ENCODE data around the gene SV2B. TPM values are rescaled to one million over a fixed set of nuclear protein-coding genes. Genes with fewer than 3 reads are reported as not detected.

SV2B gene
- total RNA-seq, 1 experiment from 2014 or later = not detected

DNA sequence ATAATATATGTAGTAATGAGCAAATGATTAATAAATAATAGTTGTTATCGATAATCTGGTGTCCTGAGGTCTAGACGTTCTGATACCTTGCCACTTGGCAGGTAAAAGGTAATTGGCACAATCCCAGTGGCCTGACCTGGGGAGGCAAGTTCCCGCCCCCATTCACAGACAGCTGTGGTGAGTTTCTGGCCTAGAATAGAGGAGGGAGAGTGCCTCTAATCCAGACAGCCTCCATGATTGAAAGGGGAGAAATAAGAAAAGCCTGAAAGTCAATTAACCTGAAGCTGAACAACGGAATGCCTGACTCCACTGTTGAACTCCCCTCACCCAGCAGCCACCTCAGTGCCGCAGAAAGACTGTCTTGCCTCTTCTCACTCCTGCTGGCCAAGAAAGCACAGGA, 38.1 kb upstream of the SV2B start:
- Histone ChIP-seq H3K27me3 (ENCODE audit: insufficient read depth, low read length) (peaks cover 23% of the 10 kb centered on the region), H3K4me2 (ENCODE audit: low read length) (no peak overlapping the region), H3K4me3 (replicated peaks in 1 of 2; ENCODE audit: low read depth in 1 of 2, low read length in 2 of 2) (no peak overlapping the region), H3K36me3 (ENCODE audit: control insufficient read depth in 1 of 2, insufficient read depth in 2 of 2, low read length in 2 of 2) (no peaks in the 10 kb centered on the region), H2AFZ (ENCODE audit: low read depth, low read length, poor library complexity, severe bottlenecking) (no peak overlapping the region), H3K9ac (ENCODE audit: low read length) (no peak overlapping the region), H3K79me2 (ENCODE audit: insufficient read depth, low read length) (no peaks in the 10 kb centered on the region), H3K4me1 (ENCODE audit: control insufficient read depth in 1 of 2, insufficient read depth in 2 of 2, low read length in 2 of 2) (no peaks in the 10 kb centered on the region), H3K9me3 (ENCODE audit: control insufficient read depth in 1 of 2, insufficient read depth in 1 of 2, low read depth in 1 of 2, low read length in 2 of 2) (no peaks in the 10 kb centered on the region; a peak in 1 of 4 replicates), H3K9me2 (ENCODE audit: insufficient read depth) (no peaks in the 10 kb centered on the region), H3K27ac (ENCODE audit: low read depth, low read length) (no peak overlapping the region), H4K20me1 (ENCODE audit: insufficient read depth) (no peaks in the 10 kb centered on the region)
- intact Hi-C loops (cut with micrococcal nuclease) = no loop called here
- CTCF ChIA-PET = no interaction called here
- RAD21 ChIA-PET (ENCODE audit: low non-redundant PET in 1 of 2, low total read pairs in 2 of 2, uncharacterized antibody in 2 of 2, unreplicated experiment in 2 of 2) = no interaction called here
- no peak for ATAC-seq
- no peak for DNase-seq (ENCODE audit: low read depth, low spot score)
- BruUV-seq (replicated peaks) = no TSS peak
- POLR2A ChIA-PET = no interaction called here
- no peak for TF ChIP-seq CBX3 (IDR thresholded peaks at IDR 0.05; ENCODE audit: low read depth)
- TF ChIP-seq SRF (IDR thresholded peaks at IDR 0.05; ENCODE audit: low read depth) = no peak
- TF ChIP-seq, protein P1, sequence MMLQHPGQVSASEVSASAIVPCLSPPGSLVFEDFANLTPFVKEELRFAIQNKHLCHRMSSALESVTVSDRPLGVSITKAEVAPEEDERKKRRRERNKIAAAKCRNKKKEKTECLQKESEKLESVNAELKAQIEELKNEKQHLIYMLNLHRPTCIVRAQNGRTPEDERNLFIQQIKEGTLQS (IDR thresholded peaks at IDR 0.05) = no peak
- TF ChIP-seq, protein P2, sequence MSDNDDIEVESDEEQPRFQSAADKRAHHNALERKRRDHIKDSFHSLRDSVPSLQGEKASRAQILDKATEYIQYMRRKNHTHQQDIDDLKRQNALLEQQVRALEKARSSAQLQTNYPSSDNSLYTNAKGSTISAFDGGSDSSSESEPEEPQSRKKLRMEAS (IDR thresholded peaks at IDR 0.05) = no peak
- TF ChIP-seq TCF7L2 (IDR thresholded peaks at IDR 0.05; ENCODE audit: borderline replicate concordance, extremely low read depth, insufficient read depth, insufficient read length) = no peak
- no peak for TF ChIP-seq YY1 (IDR thresholded peaks at IDR 0.05; ENCODE audit: extremely low read depth, insufficient replicate concordance, low read depth, low read length)
- TF ChIP-seq CEBPB (IDR thresholded peaks at IDR 0.05; ENCODE audit: low read depth) = no peak
- TF ChIP-seq SP1 (IDR thresholded peaks at IDR 0.05; ENCODE audit: low read depth) = no peak
- no peak for TF ChIP-seq JUND (IDR thresholded peaks at IDR 0.05)
- TF ChIP-seq ZFX (IDR thresholded peaks at IDR 0.05) = no peak
- TF ChIP-seq POLR2A (IDR thresholded peaks at IDR 0.05; ENCODE audit: borderline replicate concordance, extremely low read depth, insufficient read depth, insufficient read length) = no peak
- no peak for TF ChIP-seq SIN3A (IDR thresholded peaks at IDR 0.05; ENCODE audit: low read depth)
- TF ChIP-seq, protein P3, sequence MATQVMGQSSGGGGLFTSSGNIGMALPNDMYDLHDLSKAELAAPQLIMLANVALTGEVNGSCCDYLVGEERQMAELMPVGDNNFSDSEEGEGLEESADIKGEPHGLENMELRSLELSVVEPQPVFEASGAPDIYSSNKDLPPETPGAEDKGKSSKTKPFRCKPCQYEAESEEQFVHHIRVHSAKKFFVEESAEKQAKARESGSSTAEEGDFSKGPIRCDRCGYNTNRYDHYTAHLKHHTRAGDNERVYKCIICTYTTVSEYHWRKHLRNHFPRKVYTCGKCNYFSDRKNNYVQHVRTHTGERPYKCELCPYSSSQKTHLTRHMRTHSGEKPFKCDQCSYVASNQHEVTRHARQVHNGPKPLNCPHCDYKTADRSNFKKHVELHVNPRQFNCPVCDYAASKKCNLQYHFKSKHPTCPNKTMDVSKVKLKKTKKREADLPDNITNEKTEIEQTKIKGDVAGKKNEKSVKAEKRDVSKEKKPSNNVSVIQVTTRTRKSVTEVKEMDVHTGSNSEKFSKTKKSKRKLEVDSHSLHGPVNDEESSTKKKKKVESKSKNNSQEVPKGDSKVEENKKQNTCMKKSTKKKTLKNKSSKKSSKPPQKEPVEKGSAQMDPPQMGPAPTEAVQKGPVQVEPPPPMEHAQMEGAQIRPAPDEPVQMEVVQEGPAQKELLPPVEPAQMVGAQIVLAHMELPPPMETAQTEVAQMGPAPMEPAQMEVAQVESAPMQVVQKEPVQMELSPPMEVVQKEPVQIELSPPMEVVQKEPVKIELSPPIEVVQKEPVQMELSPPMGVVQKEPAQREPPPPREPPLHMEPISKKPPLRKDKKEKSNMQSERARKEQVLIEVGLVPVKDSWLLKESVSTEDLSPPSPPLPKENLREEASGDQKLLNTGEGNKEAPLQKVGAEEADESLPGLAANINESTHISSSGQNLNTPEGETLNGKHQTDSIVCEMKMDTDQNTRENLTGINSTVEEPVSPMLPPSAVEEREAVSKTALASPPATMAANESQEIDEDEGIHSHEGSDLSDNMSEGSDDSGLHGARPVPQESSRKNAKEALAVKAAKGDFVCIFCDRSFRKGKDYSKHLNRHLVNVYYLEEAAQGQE (IDR thresholded peaks at IDR 0.05; ENCODE audit: low read depth) = no peak
- no peak for TF ChIP-seq EGR1 (IDR thresholded peaks at IDR 0.05; ENCODE audit: low read depth)
